WERI-Rb-1 (cell line): ENCODE results near the gene SHANK1.

Experiments
- DNase-seq: peaks from one replicate; pipeline ENCODE4 v3.0.0-alpha.2; 2020
- H3K27ac ChIP-seq: fragments of 250-450 bp; sonication (Bioruptor Pico); 2 replicates; pipeline ENCODE4 v1.5.1; 2020; ENCODE audit warnings: mild to moderate bottlenecking, moderate library complexity
- H3K27me3 ChIP-seq: fragments of 250-450 bp; sonication (Bioruptor Pico); 2 replicates; pipeline ENCODE4 v1.5.1; 2021; ENCODE audit warnings: mild to moderate bottlenecking, low read depth, moderate library complexity; ENCODE audit not compliant: insufficient read depth, severe bottlenecking
- H3K36me3 ChIP-seq: fragments of 250-450 bp; sonication (Bioruptor Pico); 2 replicates; pipeline ENCODE4 v1.5.1; 2020; ENCODE audit warnings: mild to moderate bottlenecking, moderate library complexity
- H3K4me3 ChIP-seq: 2 replicates; pipeline ENCODE4 v1.5.1; 2011; ENCODE audit warnings: low read depth, mild to moderate bottlenecking, control low read depth, low read length
- H3K9me3 ChIP-seq: fragments of 250-450 bp; sonication (Bioruptor Pico); 2 replicates; pipeline ENCODE4 v1.5.1; 2021; ENCODE audit warnings: mild to moderate bottlenecking, moderate library complexity; ENCODE audit not compliant: severe bottlenecking
- TF ChIP-seq, protein P1 (sequence below): IDR thresholded peaks from 2 replicates; pipeline ENCODE4 v1.5.1; 2011; ENCODE audit warnings: low read depth, mild to moderate bottlenecking, control low read depth, inconsistent platforms, low read length

The SHANK1 gene

DNA sequence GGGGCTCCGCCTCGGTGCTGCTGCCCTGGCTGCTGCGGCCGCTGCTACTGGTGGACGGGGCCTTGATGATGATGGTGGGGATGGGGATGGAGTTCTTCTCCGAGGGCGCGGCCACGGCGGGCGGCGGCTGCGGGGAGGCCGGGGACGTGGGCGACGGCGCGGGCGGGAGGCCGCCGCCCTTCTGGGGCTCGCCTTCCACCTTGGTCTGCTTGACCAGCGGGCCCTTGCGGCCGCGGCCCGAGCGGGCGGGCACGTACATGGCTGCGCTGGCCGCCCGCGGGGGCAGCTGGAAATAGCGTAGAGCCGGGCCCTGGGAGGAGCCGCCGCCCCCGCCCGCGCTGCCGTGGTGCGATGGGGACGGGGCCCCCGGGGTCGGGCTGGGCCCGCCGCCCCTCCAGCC, 51.2 kb downstream of the SHANK1 start:
- peaks cover 22% of the 10 kb centered on the region for H3K36me3 ChIP-seq
- H3K27me3 ChIP-seq, result no peaks in the 10 kb centered on the region
- TF ChIP-seq, protein P1, sequence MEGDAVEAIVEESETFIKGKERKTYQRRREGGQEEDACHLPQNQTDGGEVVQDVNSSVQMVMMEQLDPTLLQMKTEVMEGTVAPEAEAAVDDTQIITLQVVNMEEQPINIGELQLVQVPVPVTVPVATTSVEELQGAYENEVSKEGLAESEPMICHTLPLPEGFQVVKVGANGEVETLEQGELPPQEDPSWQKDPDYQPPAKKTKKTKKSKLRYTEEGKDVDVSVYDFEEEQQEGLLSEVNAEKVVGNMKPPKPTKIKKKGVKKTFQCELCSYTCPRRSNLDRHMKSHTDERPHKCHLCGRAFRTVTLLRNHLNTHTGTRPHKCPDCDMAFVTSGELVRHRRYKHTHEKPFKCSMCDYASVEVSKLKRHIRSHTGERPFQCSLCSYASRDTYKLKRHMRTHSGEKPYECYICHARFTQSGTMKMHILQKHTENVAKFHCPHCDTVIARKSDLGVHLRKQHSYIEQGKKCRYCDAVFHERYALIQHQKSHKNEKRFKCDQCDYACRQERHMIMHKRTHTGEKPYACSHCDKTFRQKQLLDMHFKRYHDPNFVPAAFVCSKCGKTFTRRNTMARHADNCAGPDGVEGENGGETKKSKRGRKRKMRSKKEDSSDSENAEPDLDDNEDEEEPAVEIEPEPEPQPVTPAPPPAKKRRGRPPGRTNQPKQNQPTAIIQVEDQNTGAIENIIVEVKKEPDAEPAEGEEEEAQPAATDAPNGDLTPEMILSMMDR, result no peak
- no peaks in the 10 kb centered on the region for H3K9me3 ChIP-seq
- DNase-seq, result no peak
- H3K4me3 ChIP-seq, result no peak overlapping the region
- no peak overlapping the region for H3K27ac ChIP-seq

DNA sequence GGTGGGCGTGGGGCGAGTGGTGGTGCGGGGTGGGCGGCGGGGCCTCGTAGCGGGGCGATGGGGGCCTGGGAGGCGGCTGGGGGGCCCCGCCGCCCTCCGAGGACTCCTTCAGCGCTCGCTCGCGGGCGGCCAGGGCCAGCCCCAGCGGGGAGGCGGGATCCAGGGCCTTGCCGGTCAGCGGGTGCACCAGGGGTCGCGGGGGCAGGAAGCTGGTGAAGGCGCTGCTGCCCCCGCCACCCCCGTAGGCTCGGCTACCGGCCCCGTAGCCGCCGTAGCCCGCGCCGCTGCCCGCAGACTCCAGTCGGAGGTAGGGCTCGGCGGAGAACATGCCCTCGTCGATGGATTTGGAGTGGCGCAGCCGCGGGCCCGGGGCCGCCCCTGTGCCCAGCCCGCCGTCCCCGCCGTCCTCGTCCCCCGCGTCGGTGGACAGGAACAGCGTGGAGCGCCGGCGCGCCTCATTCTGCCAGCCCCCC, 51.8 kb downstream of the SHANK1 start:
- Histone ChIP-seq H3K36me3 (peaks cover 22% of the 10 kb centered on the region), H3K27ac (no peak overlapping the region), H3K9me3 (no peaks in the 10 kb centered on the region), H3K4me3 (no peak overlapping the region), H3K27me3 (no peaks in the 10 kb centered on the region)
- TF ChIP-seq, protein P1, result no peak
- DNase-seq, result no peak

DNA sequence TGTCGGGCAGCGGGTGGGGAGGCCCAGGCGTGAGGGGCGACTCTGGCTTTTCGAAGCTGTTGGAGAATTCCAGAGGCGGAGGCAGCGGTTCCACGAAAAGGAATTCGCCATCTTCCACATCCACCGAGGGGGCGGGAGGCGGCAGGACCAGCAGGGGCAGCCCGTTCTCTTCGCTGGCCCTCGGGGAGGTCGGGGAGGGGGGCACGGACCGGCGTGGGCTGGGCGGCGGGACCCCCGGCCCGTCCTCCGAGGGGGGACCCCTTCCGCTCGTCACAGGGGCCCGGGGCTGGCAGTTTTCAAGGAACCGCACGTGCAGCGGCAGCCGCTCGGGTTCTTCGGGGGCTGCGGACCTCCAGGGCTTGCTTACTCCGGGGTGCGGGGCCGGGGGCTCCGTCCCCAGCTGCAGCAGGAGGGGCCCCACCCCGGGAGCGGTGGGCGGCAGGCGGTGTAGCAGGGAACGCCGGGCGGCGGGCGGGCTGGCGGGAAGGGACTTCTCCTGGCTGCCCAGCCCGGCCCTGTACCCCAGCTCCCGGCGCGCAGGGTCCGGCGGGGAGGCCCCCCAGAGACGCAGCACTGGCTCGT, 52.3 kb downstream of the SHANK1 start:
- TF ChIP-seq, protein P1, result no peak
- no peak overlapping the region for H3K4me3 ChIP-seq

DNA sequence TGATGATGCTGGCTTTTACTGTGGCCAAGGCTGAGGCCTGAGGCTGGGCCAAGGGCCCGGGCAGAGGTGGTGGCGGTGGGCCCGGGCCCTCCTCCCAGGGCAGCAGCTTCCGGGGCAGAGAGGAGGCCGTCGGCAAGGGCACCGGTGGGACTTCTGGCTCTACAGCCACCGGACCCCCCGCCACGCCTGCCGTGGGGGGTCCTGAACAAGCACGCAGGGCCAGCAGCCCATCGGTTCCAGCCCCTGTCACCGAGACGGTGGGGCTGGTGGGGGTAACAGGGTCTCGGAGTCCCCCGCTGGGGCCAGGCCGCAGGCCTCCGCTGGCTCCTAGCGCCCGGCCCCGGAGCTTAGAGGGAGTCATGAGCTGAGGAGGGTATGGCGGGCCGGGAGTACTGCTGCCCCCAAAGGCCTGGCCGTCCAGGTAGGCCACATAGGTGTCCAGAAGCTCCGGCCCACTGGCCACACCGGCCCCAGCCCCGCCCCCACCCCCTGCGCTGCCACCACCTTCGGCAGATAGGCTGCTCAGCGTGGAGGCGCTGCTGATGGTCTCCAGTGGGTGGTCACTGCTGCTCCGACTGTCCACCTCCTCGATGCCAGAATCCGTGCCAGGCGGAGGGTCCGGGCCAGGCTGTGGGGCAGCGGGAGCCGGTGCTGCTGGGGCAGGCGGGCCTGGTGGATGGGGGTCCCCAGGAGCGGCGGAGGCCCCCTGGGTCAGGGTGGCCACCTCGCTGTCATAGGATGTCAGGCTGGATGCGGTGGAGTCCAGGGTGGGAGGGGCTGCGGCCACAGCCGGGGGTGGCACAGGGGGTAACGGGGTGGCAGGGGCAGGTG, 53.0 kb downstream of the SHANK1 start:
- peaks cover 18% of the 10 kb centered on the region for H3K36me3 ChIP-seq
- no peaks in the 10 kb centered on the region for H3K9me3 ChIP-seq
- H3K27me3 ChIP-seq, result no peaks in the 10 kb centered on the region
- TF ChIP-seq, protein P1, result no peak
- H3K27ac ChIP-seq, result no peak overlapping the region
- no peak for DNase-seq
- no peak overlapping the region for H3K4me3 ChIP-seq

More for the DNA sequence above, 52.3 kb downstream of the SHANK1 start:
- peaks cover 22% of the 10 kb centered on the region for H3K36me3 ChIP-seq
- H3K27me3 ChIP-seq, result no peaks in the 10 kb centered on the region
- H3K9me3 ChIP-seq, result no peaks in the 10 kb centered on the region
- no peak overlapping the region for H3K27ac ChIP-seq
- no peak for DNase-seq

DNA sequence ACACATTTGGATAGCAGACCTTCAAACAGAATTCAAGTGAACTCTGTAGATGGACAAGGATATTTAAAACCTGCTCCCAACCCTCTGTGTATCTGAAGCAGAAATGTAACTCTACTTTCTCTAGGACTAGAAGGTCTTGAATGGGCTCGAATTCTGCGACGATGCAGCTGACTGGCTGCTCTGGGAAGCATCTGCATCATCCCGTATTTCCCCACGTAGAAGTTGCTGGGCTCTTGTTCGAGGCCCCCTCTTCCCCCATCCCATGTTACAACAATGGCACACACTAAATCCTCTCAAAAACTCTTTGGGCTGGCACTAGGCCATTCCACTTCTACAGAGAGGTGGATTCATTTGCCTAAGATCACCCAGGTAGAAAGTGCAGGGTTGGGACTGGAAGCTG, 55.4 kb downstream of the SHANK1 start:
- TF ChIP-seq, protein P1, result no peak
- Histone ChIP-seq H3K36me3 (peaks cover 14% of the 10 kb centered on the region), H3K27me3 (no peaks in the 10 kb centered on the region), H3K27ac (no peak overlapping the region), H3K9me3 (no peaks in the 10 kb centered on the region), H3K4me3 (no peak overlapping the region)
- no peak for DNase-seq
